Activated T-cell treated with anti-CD3 and anti-CD28 coated beads for 24 hours (primary cell): ENCODE measurements around the gene POTEF.
"Not testable (repeated sequence)": the region's sequence is repeated elsewhere in the genome, so short reads cannot be mapped to it uniquely, and the experiment has no call there.

Source experiments
- DNase-seq: peaks from one replicate; pipeline ENCODE4 v3.0.0-alpha.2; 2020; ENCODE audit warnings: low read depth

POTEF gene

DNA sequence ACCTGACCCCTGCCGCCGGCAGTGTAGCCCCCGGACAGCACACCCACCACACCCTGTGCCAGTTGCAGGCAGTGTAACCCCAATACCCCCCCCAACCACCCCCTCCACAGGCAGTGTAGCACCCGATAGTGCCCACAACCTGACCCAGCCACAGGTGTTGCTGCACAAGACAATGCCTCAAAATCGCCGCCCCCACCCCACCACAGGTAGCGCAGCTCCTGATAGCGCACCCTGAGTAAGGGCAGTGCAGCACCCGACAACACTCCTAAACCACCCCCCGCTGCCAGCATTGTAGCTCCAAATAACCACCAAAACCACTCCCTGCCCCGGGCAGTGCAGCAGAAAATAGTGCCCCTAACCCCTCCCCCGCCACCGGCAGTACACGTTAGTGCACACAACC lies 558 bp downstream of the POTEF start:
- not testable (repeated sequence) for DNase-seq

DNA sequence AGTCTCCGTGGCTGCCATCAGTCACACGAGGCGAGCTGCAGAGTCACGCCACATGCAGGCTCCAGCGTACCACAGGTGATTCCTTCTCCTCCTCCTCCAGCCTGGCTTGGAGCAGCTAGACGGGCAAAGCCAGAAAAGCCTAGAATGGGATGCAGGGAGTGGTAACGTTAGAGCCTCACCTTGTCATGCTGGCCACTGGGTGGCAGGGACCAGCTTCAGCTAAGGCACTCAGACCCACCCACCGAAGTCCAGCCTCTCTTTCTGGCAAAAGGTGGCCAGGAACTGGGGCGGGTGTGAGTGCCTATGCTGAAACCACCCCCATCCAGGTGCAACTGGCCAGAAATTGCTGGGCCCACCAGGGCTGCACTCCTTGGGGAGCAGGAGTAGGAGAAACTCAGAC lies 1.3 kb downstream of the POTEF start:
- DNase-seq, result not testable (repeated sequence)

DNA sequence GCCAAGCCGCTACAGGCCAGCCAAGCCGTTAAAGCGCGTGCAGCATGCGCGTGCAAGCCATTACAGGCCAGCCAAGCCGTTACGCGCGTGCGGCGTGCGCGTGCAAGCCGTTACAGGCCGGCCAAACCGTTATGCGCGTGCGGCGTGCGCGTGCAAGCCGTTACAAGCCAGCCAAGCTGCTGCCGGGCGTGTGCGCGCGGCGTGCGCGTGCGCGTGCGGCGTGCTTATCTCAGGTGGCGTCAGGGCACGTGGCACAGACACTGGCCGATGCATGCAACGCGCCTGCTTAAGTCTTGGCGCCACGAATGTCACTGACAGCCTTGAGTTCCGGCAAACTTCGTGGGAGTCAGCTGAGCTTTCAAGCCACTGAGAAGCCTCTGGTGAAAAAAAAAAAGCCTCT lies 8.1 kb downstream of the POTEF start:
- not testable (repeated sequence) for DNase-seq

DNA sequence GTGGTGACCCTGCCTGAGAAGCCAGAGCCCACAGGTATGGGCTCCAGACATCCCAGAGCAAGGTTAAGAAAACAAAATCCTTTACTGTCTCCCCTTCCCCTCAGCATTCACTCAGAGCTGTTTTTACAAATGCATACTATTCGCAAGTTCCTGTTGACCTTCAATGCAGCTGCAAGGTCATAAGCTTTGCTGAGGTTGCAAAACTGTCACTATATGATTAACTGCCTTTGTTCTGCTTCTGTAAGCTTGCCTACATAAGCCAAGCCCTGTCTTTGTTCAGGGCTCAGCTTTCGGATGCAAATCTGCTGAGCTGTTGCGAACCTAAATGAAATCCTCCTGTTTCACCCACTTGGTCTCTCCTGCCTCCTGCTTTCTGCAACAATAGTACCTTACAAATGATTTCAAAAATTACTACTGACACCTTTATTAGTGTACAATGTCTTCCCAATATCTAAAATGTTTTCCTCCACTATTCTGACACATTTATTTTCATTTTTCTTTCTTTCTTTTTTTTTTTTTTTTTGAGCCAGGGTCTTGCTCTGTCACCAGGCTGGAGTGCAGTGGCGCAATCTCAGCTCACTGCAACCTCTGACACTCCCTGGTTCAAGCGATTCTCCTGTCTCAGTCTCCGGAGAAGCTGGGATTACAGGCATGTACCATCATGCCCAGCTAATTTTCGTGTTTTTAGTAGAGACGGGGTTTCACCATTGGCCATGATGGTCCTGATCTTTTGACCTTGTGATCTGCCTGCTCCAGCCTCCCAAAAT lies 26.2 kb downstream of the POTEF start:
- DNase-seq, result not testable (repeated sequence)

DNA sequence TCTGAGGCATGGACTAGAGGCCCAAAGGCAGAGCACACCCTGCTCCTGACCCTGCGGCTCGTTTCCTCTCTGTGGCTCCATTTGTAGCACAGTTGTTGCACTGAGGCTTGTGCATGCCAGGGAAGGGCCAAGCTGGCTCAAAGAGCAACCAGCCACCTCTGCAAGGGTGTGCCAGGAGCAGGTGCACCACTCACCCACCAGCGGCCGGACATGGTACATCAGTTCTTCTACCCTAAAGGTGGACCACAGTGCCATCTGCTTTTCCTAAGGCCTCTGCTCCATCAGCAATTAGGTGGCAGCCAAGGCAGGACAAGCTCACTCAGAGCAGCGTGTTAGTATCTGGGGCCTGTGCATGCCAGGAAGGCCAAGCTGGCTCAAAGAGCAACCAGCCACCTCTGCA lies 66.4 kb downstream of the POTEF start:
- DNase-seq, result not testable (repeated sequence)

DNA sequence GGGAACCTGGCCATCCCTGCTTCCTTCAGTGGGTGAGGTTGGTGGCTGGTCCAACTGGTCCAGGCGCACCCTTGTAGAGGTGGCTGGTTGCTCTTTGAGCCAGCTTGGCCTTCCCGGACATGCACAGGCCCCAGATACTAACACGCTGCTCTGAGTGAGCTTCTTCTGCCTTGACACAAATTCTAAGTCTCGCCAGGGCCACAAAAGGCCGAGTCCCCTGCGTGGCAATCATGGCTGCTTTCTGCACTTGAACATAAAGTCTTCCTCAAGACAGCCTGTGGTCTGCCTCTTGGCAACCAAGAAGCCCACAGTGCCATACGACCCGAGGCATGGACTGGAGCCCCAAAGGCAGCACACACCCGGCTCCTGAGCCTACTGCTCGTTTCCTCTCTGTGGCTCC lies 69.0 kb downstream of the POTEF start:
- DNase-seq, result not testable (repeated sequence)

DNA sequence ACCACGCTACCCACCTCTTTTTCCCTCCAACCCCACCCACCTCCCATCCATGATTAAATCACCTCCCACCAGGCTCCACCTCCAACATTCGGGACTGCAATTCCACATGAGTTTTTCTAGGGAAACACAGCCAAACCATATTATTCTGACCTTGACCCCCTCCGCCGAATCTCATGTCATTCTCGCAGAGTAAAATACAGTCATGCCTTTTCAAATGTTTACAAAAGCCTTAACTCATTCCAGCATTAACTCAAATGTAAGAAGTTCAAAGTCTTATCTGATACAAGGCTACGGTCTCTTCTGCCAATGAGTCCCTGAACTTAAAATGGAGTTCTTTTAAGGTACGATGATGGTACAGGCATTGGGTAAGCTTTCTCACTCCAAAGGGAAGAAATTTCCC lies 72.7 kb downstream of the POTEF start:
- DNase-seq, result not testable (repeated sequence)

DNA sequence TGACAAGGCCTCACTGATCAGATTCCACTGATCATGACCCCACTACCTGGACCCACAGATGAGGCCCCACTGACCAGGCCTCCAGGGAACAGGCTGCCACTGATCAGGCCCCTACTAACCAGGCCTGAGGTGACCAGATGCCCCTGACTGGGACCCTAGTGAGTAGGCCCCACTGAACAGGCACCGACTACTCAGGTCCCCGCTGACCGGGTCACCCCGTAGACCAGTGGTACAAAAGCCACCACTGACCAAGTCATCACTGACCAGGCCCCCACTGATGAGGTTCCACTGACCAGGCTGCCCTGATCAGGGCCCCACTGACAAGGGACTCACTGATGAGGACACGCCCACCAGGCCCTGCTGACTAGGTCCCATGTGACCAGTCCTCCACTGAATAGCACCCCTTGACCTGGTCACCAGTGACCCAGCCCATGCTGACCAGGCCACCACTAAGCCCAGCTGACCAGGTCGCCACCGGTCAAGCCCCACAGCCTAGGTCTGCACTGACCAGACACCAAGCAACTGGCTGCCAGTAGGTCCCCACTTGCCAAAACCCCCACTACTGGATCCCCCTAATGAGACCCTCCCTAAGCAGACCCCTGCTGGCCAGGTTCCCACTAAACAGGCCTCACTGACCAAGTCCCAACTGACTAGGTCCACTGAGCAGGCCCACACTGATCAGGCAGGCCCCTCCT lies 75.7 kb downstream of the POTEF start:
- DNase-seq, result not testable (repeated sequence)

DNA sequence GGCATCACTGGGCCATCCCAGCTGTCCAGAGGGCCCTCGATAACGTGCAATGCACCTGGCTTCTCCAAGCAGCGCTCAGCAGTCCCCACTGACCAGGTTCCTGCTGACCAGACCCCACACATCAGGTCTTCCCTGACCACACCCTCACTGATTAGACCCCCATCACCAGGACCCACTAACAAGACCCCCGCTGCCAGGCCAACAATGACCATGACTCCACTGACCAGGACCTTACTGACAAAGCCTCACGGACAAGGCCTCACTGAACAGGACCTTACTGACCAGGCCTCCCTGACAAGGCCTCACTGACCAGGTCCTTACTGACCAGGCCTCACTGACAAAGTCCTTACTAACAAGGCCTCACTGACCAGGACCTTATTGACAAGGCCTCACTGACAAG lies 76.6 kb downstream of the POTEF start:
- DNase-seq, result not testable (repeated sequence)

DNA sequence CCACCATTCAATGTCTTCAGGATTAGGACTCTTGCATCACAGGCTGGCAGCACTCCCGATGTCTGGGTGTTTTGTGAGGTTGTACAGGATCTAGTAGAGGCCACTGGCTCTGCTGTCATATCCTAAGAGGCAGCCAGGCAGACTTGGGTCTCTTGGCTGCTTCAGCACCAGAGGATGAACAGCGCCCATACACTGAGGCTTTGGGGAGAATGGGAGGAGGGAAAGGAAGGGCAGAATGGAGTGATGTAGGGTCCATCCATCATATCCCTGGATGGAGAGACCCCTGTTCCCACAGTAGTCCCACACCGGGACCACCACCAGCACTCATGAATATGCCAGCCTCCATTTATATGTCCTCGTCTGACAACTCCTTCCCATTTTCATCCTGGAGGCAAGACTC lies 80.6 kb downstream of the POTEF start:
- DNase-seq, result not testable (repeated sequence)

DNA sequence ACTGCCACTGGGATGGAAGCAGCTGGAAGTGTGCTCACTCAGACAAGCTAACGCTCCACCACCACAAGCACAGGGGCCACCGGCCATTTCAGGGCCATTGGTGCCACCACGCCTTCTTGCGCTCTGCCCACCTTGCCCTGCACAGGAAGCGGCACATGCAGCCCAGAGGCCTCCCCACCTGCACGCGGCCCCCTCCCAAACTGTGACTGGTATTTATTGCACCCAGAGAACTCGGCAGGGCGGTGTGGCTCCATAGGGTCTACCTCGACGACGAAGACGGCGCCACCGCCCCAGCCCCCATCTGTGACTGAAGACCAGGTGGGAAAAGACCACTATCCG lies 90.8 kb downstream of the POTEF start:
- not testable (repeated sequence) for DNase-seq

DNA sequence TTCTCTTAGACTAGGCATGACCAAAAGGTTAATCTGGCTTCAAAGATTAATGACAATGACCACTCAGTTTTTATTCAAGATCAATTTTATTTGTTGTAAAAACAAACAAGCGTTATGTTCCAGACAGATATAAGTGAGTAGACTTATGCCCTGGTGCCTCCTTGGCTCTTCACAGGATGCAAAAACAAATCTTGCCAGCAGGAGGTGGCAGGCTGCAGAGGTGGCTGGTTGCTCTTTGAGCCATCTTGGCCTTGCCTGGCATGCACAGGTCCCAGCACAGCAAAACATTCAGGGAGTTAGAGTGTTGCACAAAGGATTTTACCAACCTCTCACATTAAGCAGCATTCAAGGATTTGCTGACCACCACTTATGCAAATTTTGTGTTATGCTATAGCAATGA lies 103.1 kb downstream of the POTEF start:
- DNase-seq, result not testable (repeated sequence)
